ENCODE results near the gene GYPC.

DNA sequence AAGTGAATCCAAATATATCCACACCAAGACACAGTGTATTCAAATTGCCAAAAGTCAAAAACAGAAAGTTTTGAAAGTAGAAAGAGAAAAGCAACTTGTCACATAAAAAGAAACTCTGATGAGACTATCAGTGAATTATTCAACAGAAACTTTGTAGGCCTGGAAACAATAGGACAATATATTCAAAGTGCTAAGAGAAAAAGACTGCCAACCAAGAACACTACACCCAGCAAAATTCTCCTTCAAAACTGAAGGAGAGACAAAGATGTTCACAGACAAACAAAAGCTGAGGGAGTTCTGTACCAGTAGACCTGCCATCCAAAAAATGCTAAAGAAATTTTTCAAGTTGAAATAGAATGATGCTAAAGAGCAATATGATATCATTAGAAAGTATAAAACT, 69.6 kb downstream of the GYPC start:
- TF ChIP-seq, protein P1, sequence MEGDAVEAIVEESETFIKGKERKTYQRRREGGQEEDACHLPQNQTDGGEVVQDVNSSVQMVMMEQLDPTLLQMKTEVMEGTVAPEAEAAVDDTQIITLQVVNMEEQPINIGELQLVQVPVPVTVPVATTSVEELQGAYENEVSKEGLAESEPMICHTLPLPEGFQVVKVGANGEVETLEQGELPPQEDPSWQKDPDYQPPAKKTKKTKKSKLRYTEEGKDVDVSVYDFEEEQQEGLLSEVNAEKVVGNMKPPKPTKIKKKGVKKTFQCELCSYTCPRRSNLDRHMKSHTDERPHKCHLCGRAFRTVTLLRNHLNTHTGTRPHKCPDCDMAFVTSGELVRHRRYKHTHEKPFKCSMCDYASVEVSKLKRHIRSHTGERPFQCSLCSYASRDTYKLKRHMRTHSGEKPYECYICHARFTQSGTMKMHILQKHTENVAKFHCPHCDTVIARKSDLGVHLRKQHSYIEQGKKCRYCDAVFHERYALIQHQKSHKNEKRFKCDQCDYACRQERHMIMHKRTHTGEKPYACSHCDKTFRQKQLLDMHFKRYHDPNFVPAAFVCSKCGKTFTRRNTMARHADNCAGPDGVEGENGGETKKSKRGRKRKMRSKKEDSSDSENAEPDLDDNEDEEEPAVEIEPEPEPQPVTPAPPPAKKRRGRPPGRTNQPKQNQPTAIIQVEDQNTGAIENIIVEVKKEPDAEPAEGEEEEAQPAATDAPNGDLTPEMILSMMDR (conservative IDR thresholded peaks at IDR 0.05; ENCODE audit: low read depth, low read length) = no peak
- TF ChIP-seq RCOR1 (IDR thresholded peaks at IDR 0.05; ENCODE audit: insufficient replicate concordance, low read length) (no peak), MAFK (IDR thresholded peaks at IDR 0.05; ENCODE audit: low read depth, low read length) (no peak), NFE2L2 (IDR thresholded peaks at IDR 0.05; ENCODE audit: low read depth, low read length) (no peak), FOS (IDR thresholded peaks at IDR 0.05; ENCODE audit: low read depth, low read length) (no peak), POLR2A (IDR thresholded peaks at IDR 0.05; ENCODE audit: low read depth, low read length) (no peak), RAD21 (IDR thresholded peaks at IDR 0.05; ENCODE audit: low read length) (no peak), CEBPB (IDR thresholded peaks at IDR 0.05; ENCODE audit: low read depth, low read length) (no peak), MAZ (IDR thresholded peaks at IDR 0.05; ENCODE audit: borderline replicate concordance, low read depth, low read length) (no peak), RFX5 (IDR thresholded peaks at IDR 0.05; ENCODE audit: low read depth, low read length) (no peak), BHLHE40 (IDR thresholded peaks at IDR 0.05; ENCODE audit: low read depth, low read length) (no peak)
- TF ChIP-seq, protein P2, sequence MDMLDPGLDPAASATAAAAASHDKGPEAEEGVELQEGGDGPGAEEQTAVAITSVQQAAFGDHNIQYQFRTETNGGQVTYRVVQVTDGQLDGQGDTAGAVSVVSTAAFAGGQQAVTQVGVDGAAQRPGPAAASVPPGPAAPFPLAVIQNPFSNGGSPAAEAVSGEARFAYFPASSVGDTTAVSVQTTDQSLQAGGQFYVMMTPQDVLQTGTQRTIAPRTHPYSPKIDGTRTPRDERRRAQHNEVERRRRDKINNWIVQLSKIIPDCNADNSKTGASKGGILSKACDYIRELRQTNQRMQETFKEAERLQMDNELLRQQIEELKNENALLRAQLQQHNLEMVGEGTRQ (IDR thresholded peaks at IDR 0.05; ENCODE audit: low read depth, low read length) = no peak
- TF ChIP-seq, protein P3, sequence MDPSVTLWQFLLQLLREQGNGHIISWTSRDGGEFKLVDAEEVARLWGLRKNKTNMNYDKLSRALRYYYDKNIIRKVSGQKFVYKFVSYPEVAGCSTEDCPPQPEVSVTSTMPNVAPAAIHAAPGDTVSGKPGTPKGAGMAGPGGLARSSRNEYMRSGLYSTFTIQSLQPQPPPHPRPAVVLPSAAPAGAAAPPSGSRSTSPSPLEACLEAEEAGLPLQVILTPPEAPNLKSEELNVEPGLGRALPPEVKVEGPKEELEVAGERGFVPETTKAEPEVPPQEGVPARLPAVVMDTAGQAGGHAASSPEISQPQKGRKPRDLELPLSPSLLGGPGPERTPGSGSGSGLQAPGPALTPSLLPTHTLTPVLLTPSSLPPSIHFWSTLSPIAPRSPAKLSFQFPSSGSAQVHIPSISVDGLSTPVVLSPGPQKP (IDR thresholded peaks at IDR 0.05; ENCODE audit: borderline replicate concordance, low read depth, low read length) = no peak
